ENCODE measurements around the gene GOLM1.

The GOLM1 gene

GRCh38 chr9:86072394-86072877, 26.9 kb downstream of the GOLM1 start:
- TF ChIP-seq, protein P1, sequence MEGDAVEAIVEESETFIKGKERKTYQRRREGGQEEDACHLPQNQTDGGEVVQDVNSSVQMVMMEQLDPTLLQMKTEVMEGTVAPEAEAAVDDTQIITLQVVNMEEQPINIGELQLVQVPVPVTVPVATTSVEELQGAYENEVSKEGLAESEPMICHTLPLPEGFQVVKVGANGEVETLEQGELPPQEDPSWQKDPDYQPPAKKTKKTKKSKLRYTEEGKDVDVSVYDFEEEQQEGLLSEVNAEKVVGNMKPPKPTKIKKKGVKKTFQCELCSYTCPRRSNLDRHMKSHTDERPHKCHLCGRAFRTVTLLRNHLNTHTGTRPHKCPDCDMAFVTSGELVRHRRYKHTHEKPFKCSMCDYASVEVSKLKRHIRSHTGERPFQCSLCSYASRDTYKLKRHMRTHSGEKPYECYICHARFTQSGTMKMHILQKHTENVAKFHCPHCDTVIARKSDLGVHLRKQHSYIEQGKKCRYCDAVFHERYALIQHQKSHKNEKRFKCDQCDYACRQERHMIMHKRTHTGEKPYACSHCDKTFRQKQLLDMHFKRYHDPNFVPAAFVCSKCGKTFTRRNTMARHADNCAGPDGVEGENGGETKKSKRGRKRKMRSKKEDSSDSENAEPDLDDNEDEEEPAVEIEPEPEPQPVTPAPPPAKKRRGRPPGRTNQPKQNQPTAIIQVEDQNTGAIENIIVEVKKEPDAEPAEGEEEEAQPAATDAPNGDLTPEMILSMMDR (IDR thresholded peaks at IDR 0.05): no peak
- no peaks in the 10 kb centered on the region for H3K36me3 ChIP-seq (ENCODE audit: control insufficient read depth, insufficient read depth, low read length)
- H3K27ac ChIP-seq: no peak overlapping the region

DNA sequence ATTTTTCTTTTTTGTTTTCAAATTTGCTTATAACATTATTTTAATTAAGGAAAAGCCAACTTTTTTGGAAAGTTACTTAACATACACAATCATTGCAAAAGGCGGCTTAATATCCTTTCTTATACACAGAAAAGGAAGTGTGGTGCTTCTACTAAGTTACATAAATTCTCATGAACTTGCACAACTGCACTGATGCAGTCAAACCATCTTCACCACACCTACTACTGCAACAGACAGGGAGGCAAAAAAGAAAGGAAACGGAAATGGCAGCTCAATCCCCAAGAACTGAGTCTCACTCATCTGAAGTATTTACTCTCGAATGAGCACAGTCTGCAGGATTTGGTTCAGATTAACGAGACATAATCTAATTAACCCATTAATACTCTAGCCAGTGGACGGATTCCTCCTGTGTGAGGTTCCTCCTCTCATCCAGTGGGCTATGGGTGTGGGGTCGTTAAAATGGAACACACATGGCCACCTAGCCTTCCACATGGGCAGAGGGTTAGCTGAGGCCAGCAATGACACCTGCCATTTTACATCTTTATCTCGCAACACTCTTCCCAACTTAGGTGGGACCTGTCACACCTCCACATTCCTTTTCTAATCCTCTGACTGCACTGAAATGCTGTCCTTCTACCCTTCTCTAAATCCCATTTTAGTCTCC, 30.0 kb downstream of the GOLM1 start:
- Histone ChIP-seq H3K27ac (no peak overlapping the region), H3K79me2 (no peaks in the 10 kb centered on the region), H3K27me3 (ENCODE audit: control insufficient read depth, insufficient read depth, low read length) (no peaks in the 10 kb centered on the region), H2AFZ (no peak overlapping the region), H3K4me1 (no peaks in the 10 kb centered on the region), H3K4me3 (ENCODE audit: low read depth, low read length) (no peak overlapping the region), H3K36me3 (ENCODE audit: control insufficient read depth, insufficient read depth, low read length) (no peaks in the 10 kb centered on the region), H3K9me3 (ENCODE audit: control insufficient read depth, low read length) (no peaks in the 10 kb centered on the region), H3K9ac (no peak overlapping the region), H3K4me2 (ENCODE audit: low read length) (no peak overlapping the region)
- TF ChIP-seq, protein P1 (IDR thresholded peaks at IDR 0.05): no peak

More at GRCh38 chr9:86072394-86072877, 26.9 kb downstream of the GOLM1 start:
- H3K4me3 ChIP-seq (ENCODE audit: low read depth, low read length): no peak overlapping the region
- no peak overlapping the region for H2AFZ ChIP-seq
- H3K9me3 ChIP-seq (ENCODE audit: control insufficient read depth, low read length): no peaks in the 10 kb centered on the region
- no peak overlapping the region for H3K4me2 ChIP-seq (ENCODE audit: low read length)
- H3K27me3 ChIP-seq (ENCODE audit: control insufficient read depth, insufficient read depth, low read length): no peaks in the 10 kb centered on the region
- no peaks in the 10 kb centered on the region for H3K4me1 ChIP-seq
- no peak overlapping the region for H3K9ac ChIP-seq
- no peaks in the 10 kb centered on the region for H3K79me2 ChIP-seq

DNA sequence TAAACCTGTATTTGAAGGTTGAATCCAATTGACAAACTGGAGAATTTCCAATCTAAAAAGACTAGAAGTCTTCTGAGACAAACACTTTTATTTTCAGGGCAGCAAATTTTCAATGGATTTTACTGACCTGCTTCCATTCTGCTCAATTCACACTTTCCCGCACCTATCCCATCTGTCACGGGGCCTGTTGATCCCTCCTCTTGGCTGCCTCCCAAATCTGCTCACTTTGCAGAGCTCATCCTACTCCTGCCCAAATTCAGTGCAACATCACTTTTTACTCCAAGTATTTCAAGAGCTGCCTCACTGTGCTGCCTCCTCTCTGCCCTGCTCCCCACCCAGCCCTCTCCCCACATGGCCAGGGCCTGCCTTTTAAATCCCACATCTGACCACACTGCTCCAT, 35.1 kb downstream of the GOLM1 start:
- H3K4me3 ChIP-seq (ENCODE audit: low read depth, low read length): no peak overlapping the region

GRCh38 chr9:86062845-86063693, 36.3 kb downstream of the GOLM1 start:
- no peaks in the 10 kb centered on the region for H3K9me3 ChIP-seq (ENCODE audit: control insufficient read depth, low read length)
- no peaks in the 10 kb centered on the region for H3K79me2 ChIP-seq
- no peak overlapping the region for H3K4me3 ChIP-seq (ENCODE audit: low read depth, low read length)
- H3K4me2 ChIP-seq (ENCODE audit: low read length): no peak overlapping the region
- no peaks in the 10 kb centered on the region for H3K4me1 ChIP-seq
- H3K27me3 ChIP-seq (ENCODE audit: control insufficient read depth, insufficient read depth, low read length): no peaks in the 10 kb centered on the region
- TF ChIP-seq, protein P1 (IDR thresholded peaks at IDR 0.05): no peak
- H2AFZ ChIP-seq: no peak overlapping the region
- no peak overlapping the region for H3K27ac ChIP-seq
- H3K36me3 ChIP-seq (ENCODE audit: control insufficient read depth, insufficient read depth, low read length): no peaks in the 10 kb centered on the region
- no peak overlapping the region for H3K9ac ChIP-seq

More for the DNA sequence above, 35.1 kb downstream of the GOLM1 start:
- no peak overlapping the region for H3K27ac ChIP-seq
- no peak overlapping the region for H3K4me2 ChIP-seq (ENCODE audit: low read length)
- H3K4me1 ChIP-seq: no peaks in the 10 kb centered on the region
- TF ChIP-seq, protein P1 (IDR thresholded peaks at IDR 0.05): no peak
- H3K27me3 ChIP-seq (ENCODE audit: control insufficient read depth, insufficient read depth, low read length): no peaks in the 10 kb centered on the region
- H3K36me3 ChIP-seq (ENCODE audit: control insufficient read depth, insufficient read depth, low read length): no peaks in the 10 kb centered on the region
- no peak overlapping the region for H3K9ac ChIP-seq
- no peaks in the 10 kb centered on the region for H3K79me2 ChIP-seq
- H3K9me3 ChIP-seq (ENCODE audit: control insufficient read depth, low read length): no peaks in the 10 kb centered on the region
- no peak overlapping the region for H2AFZ ChIP-seq
